WTC11 (cell line): ENCODE data around the gene HHIPL1. TPM values are rescaled to one million over a fixed set of nuclear protein-coding genes. Genes with fewer than 3 reads are reported as not detected.

Experiments used
- ATF1 ChIP-seq: sonication (generic); formaldehyde crosslinking; IDR thresholded peaks from 2 replicates; pipeline ENCODE4 v1.8.1; 2023; ENCODE audit warnings: mild to moderate bottlenecking, moderate library complexity, missing genetic modification reagents
- ETV6 ChIP-seq: sonication (generic); formaldehyde crosslinking; IDR thresholded peaks from 2 replicates; pipeline ENCODE4 v1.8.1; 2022; ENCODE audit warnings: mild to moderate bottlenecking, missing genetic modification reagents
- FOXK1 ChIP-seq: sonication (generic); formaldehyde crosslinking; IDR thresholded peaks from 2 replicates; pipeline ENCODE4 v1.8.0; 2022; ENCODE audit warnings: mild to moderate bottlenecking, moderate library complexity, missing genetic modification reagents
- GABPB1 ChIP-seq: sonication (generic); formaldehyde crosslinking; IDR thresholded peaks from 2 replicates; pipeline ENCODE4 v1.8.1; 2023; ENCODE audit warnings: mild to moderate bottlenecking, missing genetic modification reagents
- GRHL2 ChIP-seq: fragments of 250-450 bp; sonication (Bioruptor Pico); IDR thresholded peaks from 2 replicates; pipeline ENCODE4 v1.8.0; 2022; ENCODE audit warnings: mild to moderate bottlenecking, moderate library complexity; ENCODE audit not compliant: insufficient replicate concordance, severe bottlenecking
- HMGA2 ChIP-seq: fragments of 250-450 bp; sonication (Bioruptor Pico); IDR thresholded peaks from 2 replicates; pipeline ENCODE4 v1.4.0; 2021; ENCODE audit warnings: mild to moderate bottlenecking, moderate library complexity
- IRF1 ChIP-seq: sonication (generic); formaldehyde crosslinking; IDR thresholded peaks from 2 replicates; pipeline ENCODE4 v1.8.0; 2023; ENCODE audit warnings: missing genetic modification reagents
- JAZF1 ChIP-seq: fragments of 250-450 bp; sonication (Bioruptor Pico); IDR thresholded peaks from 2 replicates; pipeline ENCODE4 v1.9.0; 2021; ENCODE audit warnings: moderate library complexity, mild to moderate bottlenecking, inconsistent platforms
- KAT7 ChIP-seq: sonication (generic); formaldehyde crosslinking; IDR thresholded peaks from 2 replicates; pipeline ENCODE4 v1.8.1; 2023; ENCODE audit warnings: missing genetic modification reagents, mild to moderate bottlenecking, borderline replicate concordance
- MLX ChIP-seq: sonication (generic); formaldehyde crosslinking; IDR thresholded peaks from 2 replicates; pipeline ENCODE4 v1.8.1; 2023; ENCODE audit warnings: mild to moderate bottlenecking, missing genetic modification reagents, moderate library complexity
- NFE2L1 ChIP-seq: sonication (generic); formaldehyde crosslinking; IDR thresholded peaks from 2 replicates; pipeline ENCODE4 v1.8.1; 2023; ENCODE audit warnings: missing genetic modification reagents
- NR1H2 ChIP-seq: sonication (generic); formaldehyde crosslinking; IDR thresholded peaks from 2 replicates; pipeline ENCODE4 v1.9.0; 2021; ENCODE audit warnings: mild to moderate bottlenecking, moderate library complexity, missing genetic modification reagents
- NR3C1 ChIP-seq: sonication (generic); formaldehyde crosslinking; conservative IDR thresholded peaks from 2 replicates; pipeline ENCODE4 v1.8.1; 2023; ENCODE audit warnings: low read depth, mild to moderate bottlenecking, missing genetic modification reagents
- OVOL2 ChIP-seq: fragments of 250-450 bp; sonication (Bioruptor Pico); IDR thresholded peaks from 2 replicates; pipeline ENCODE4 v1.9.0; 2021; ENCODE audit warnings: mild to moderate bottlenecking, borderline replicate concordance
- RORB ChIP-seq: fragments of 250-450 bp; sonication (Bioruptor Pico); IDR thresholded peaks from 2 replicates; pipeline ENCODE4 v1.9.0; 2021; ENCODE audit warnings: mild to moderate bottlenecking
- TCF7 ChIP-seq: sonication (generic); formaldehyde crosslinking; IDR thresholded peaks from 2 replicates; pipeline ENCODE4 v1.8.0; 2022; ENCODE audit warnings: mild to moderate bottlenecking, low read depth, missing genetic modification reagents, moderate library complexity
- ZNF425 ChIP-seq: fragments of 250-450 bp; sonication (Bioruptor Pico); conservative IDR thresholded peaks from 2 replicates; pipeline ENCODE4 v1.9.0; 2021; ENCODE audit warnings: mild to moderate bottlenecking
- total RNA-seq: library from RNA; stranded (reverse); gene quantifications from 3 replicates; pipeline ENCODE4 v1.2.3, GENCODE V29; 2021
- TF ChIP-seq, protein P1 (sequence below): fragments of 250-450 bp; sonication (Bioruptor Pico); IDR thresholded peaks from 2 replicates; pipeline ENCODE4 v1.9.0; 2021; ENCODE audit warnings: mild to moderate bottlenecking
- TF ChIP-seq, protein P2 (sequence below): fragments of 250-450 bp; sonication (Bioruptor Pico); IDR thresholded peaks from 2 replicates; pipeline ENCODE4 v1.9.0; 2021; ENCODE audit warnings: mild to moderate bottlenecking, borderline replicate concordance
- TF ChIP-seq, protein P3 (sequence below): sonication (generic); formaldehyde crosslinking; IDR thresholded peaks from 2 replicates; pipeline ENCODE4 v1.8.1; 2022; ENCODE audit warnings: low read depth, mild to moderate bottlenecking, moderate library complexity, missing genetic modification reagents, borderline replicate concordance
- TF ChIP-seq, protein P4 (sequence below): fragments of 250-450 bp; sonication (Bioruptor Pico); IDR thresholded peaks from 2 replicates; pipeline ENCODE4 v2.1.2; 2022; ENCODE audit warnings: mild to moderate bottlenecking, moderate library complexity
- TF ChIP-seq, protein P5 (sequence below): sonication (generic); formaldehyde crosslinking; IDR thresholded peaks from 2 replicates; pipeline ENCODE4 v1.8.0; 2022; ENCODE audit warnings: mild to moderate bottlenecking, missing genetic modification reagents

HHIPL1 gene
- total RNA-seq, 1 experiment from 2014 or later = 1.5 TPM

GRCh38 chr14:99603471-99604277, 41.3 kb upstream of the HHIPL1 start, which contains the start of gene CCDC85C (continued):
- TF ChIP-seq, protein P1, sequence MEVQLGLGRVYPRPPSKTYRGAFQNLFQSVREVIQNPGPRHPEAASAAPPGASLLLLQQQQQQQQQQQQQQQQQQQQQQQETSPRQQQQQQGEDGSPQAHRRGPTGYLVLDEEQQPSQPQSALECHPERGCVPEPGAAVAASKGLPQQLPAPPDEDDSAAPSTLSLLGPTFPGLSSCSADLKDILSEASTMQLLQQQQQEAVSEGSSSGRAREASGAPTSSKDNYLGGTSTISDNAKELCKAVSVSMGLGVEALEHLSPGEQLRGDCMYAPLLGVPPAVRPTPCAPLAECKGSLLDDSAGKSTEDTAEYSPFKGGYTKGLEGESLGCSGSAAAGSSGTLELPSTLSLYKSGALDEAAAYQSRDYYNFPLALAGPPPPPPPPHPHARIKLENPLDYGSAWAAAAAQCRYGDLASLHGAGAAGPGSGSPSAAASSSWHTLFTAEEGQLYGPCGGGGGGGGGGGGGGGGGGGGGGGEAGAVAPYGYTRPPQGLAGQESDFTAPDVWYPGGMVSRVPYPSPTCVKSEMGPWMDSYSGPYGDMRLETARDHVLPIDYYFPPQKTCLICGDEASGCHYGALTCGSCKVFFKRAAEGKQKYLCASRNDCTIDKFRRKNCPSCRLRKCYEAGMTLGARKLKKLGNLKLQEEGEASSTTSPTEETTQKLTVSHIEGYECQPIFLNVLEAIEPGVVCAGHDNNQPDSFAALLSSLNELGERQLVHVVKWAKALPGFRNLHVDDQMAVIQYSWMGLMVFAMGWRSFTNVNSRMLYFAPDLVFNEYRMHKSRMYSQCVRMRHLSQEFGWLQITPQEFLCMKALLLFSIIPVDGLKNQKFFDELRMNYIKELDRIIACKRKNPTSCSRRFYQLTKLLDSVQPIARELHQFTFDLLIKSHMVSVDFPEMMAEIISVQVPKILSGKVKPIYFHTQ = no peak
- TF ChIP-seq GABPB1 (CRISPR knock-in tag) = peak; percentile 78
- TF ChIP-seq, protein P2, sequence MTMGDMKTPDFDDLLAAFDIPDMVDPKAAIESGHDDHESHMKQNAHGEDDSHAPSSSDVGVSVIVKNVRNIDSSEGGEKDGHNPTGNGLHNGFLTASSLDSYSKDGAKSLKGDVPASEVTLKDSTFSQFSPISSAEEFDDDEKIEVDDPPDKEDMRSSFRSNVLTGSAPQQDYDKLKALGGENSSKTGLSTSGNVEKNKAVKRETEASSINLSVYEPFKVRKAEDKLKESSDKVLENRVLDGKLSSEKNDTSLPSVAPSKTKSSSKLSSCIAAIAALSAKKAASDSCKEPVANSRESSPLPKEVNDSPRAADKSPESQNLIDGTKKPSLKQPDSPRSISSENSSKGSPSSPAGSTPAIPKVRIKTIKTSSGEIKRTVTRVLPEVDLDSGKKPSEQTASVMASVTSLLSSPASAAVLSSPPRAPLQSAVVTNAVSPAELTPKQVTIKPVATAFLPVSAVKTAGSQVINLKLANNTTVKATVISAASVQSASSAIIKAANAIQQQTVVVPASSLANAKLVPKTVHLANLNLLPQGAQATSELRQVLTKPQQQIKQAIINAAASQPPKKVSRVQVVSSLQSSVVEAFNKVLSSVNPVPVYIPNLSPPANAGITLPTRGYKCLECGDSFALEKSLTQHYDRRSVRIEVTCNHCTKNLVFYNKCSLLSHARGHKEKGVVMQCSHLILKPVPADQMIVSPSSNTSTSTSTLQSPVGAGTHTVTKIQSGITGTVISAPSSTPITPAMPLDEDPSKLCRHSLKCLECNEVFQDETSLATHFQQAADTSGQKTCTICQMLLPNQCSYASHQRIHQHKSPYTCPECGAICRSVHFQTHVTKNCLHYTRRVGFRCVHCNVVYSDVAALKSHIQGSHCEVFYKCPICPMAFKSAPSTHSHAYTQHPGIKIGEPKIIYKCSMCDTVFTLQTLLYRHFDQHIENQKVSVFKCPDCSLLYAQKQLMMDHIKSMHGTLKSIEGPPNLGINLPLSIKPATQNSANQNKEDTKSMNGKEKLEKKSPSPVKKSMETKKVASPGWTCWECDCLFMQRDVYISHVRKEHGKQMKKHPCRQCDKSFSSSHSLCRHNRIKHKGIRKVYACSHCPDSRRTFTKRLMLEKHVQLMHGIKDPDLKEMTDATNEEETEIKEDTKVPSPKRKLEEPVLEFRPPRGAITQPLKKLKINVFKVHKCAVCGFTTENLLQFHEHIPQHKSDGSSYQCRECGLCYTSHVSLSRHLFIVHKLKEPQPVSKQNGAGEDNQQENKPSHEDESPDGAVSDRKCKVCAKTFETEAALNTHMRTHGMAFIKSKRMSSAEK = no peak
- no peak for TF ChIP-seq RORB (CRISPR knock-in tag)
- TF ChIP-seq NR1H2 (CRISPR knock-in tag) = peak; percentile 96
- TF ChIP-seq JAZF1 (CRISPR knock-in tag) = no peak
- TF ChIP-seq KAT7 (CRISPR knock-in tag) = peak; percentile 97
- peak; percentile 98 for TF ChIP-seq NFE2L1 (CRISPR knock-in tag)
- TF ChIP-seq ZNF425 = no peak
- peak; percentile 96; the same call in 1 of the 2 replicates for TF ChIP-seq NR3C1
- no peak for TF ChIP-seq HMGA2 (CRISPR knock-in tag)
- peak; percentile 99 for TF ChIP-seq ATF1 (CRISPR knock-in tag)
- TF ChIP-seq, protein P3, sequence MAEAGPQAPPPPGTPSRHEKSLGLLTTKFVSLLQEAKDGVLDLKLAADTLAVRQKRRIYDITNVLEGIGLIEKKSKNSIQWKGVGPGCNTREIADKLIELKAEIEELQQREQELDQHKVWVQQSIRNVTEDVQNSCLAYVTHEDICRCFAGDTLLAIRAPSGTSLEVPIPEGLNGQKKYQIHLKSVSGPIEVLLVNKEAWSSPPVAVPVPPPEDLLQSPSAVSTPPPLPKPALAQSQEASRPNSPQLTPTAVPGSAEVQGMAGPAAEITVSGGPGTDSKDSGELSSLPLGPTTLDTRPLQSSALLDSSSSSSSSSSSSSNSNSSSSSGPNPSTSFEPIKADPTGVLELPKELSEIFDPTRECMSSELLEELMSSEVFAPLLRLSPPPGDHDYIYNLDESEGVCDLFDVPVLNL (CRISPR knock-in tag) = peak; percentile 96
- TF ChIP-seq OVOL2 (CRISPR knock-in tag) = no peak
- TF ChIP-seq, protein P4, sequence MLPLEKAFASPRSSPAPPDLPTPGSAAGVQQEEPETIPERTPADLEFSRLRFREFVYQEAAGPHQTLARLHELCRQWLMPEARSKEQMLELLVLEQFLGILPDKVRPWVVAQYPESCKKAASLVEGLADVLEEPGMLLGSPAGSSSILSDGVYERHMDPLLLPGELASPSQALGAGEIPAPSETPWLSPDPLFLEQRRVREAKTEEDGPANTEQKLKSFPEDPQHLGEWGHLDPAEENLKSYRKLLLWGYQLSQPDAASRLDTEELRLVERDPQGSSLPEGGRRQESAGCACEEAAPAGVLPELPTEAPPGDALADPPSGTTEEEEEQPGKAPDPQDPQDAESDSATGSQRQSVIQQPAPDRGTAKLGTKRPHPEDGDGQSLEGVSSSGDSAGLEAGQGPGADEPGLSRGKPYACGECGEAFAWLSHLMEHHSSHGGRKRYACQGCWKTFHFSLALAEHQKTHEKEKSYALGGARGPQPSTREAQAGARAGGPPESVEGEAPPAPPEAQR (CRISPR knock-in tag) = no peak
- peak; percentile 98 for TF ChIP-seq FOXK1 (CRISPR knock-in tag)
- TF ChIP-seq, protein P5, sequence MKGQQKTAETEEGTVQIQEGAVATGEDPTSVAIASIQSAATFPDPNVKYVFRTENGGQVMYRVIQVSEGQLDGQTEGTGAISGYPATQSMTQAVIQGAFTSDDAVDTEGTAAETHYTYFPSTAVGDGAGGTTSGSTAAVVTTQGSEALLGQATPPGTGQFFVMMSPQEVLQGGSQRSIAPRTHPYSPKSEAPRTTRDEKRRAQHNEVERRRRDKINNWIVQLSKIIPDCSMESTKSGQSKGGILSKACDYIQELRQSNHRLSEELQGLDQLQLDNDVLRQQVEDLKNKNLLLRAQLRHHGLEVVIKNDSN (CRISPR knock-in tag) = peak; percentile 83
- TF ChIP-seq IRF1 (CRISPR knock-in tag) = peak; percentile 99
- peak; percentile 99 for TF ChIP-seq ETV6
- peak; percentile 98 for TF ChIP-seq TCF7 (CRISPR knock-in tag)
- no peak for TF ChIP-seq GRHL2 (CRISPR knock-in tag)
- TF ChIP-seq MLX = peak; percentile 98
